ENCODE results near the gene KRTAP10-2. TPM values are rescaled to one million over a fixed set of nuclear protein-coding genes. Genes with fewer than 3 reads are reported as not detected.

KRTAP10-2 gene
- total and polyA plus RNA-seq, 2 donors (not counting 1 experiment from before 2014, with no cell fraction given): not detected

DNA sequence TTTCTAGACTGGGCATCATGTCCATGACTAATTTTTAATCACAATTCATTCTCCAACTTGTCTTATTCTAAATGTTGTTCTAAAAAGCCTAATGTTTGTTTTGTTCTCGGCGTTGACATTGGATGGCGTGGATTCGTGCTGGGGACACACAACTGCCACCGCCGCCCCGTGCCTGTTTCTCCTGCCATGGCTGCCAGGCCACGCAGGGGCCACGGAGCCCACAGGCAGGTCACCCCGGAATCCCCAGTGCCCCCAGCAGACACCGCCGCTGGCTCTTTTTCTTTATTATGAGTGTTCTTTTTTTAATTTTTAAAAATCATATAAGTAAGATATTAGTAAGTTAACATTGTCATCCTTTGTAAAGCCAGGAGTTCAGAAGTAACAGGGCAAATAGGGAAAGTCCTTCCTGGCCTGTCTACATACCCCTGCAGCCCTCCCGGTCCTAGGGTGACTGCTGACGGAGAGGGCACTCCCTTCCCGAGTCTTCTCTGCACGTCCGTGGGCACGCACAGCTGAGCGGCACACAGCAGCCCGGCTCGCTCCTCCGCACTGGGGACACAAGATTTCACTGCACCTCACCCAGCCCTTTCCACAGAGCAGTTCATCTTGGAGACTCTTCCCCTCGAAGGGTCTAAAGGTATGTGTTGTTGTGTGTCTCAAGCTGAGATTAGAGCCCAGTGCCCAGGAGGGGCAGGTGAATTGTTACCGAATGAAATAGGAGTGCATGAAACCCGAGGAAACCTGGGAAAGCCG is 43.5 kb downstream of the KRTAP10-2 start:
- no peaks in the 10 kb centered on the region for H3K27me3 ChIP-seq (ENCODE audit: control insufficient read depth, insufficient read depth, low read length)
- H3K36me3 ChIP-seq (ENCODE audit: control insufficient read depth, insufficient read depth, low read length): no peaks in the 10 kb centered on the region
- TF ChIP-seq EZH2 (IDR thresholded peaks at IDR 0.05; ENCODE audit: low read length, missing control alignments): no peak
- TF ChIP-seq, protein P1, sequence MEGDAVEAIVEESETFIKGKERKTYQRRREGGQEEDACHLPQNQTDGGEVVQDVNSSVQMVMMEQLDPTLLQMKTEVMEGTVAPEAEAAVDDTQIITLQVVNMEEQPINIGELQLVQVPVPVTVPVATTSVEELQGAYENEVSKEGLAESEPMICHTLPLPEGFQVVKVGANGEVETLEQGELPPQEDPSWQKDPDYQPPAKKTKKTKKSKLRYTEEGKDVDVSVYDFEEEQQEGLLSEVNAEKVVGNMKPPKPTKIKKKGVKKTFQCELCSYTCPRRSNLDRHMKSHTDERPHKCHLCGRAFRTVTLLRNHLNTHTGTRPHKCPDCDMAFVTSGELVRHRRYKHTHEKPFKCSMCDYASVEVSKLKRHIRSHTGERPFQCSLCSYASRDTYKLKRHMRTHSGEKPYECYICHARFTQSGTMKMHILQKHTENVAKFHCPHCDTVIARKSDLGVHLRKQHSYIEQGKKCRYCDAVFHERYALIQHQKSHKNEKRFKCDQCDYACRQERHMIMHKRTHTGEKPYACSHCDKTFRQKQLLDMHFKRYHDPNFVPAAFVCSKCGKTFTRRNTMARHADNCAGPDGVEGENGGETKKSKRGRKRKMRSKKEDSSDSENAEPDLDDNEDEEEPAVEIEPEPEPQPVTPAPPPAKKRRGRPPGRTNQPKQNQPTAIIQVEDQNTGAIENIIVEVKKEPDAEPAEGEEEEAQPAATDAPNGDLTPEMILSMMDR (conservative IDR thresholded peaks at IDR 0.05 in 1 of 2, IDR thresholded peaks at IDR 0.05 in 1 of 2; ENCODE audit: low read depth in 1 of 2, low read length in 2 of 2): no peak

DNA sequence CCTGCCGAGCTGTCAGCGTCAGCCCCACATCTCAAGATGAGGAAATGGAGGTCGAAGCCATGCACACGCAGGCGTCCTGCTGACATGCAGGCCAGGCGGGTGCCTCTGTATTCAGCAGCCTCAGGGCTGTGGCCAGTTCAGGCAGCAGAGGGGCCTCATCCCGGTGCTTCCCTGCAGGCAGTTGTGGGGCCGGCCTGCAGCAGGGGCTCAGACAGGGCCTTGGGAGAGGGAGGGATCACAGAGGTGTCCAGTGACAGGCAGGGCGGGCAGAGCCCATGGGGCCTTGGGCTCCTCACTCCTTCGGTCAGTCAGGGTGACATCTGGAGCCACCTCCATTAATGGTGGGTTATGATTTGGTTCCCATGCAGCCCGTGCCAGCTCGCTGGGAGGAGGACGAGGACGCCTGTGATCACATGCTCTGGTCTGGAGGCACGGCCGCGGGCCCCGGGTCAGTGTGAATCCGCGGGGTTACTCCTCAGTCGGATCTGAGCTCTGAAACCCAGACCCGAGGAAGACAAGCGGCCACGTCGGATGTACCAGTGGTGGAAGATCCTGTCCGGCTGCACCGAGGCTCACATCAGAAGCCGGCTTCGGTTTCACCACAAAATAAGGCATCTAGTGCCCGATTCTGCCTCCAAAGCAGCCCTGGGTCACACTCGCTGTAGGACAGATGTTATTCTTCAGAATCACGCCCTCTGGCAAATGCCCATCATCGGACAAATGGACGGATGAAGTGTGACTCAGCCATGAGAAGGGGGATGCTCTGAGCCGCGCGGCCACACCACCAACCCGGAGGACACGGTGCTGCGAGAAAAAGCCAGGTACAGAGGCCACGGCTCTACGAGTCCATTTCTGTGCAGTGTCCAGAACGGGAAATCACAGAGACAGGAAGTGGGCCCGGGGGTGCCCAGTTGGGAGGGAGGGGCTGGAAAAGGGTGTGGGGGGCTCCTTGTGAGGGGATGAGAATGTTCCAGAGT is 44.7 kb downstream of the KRTAP10-2 start:
- DNase-seq (ENCODE audit: low read depth in 2 of 2): no peak
- H3K4me2 ChIP-seq (ENCODE audit: extremely low read depth, insufficient read depth, low read length): no peak overlapping the region
- no peaks in the 10 kb centered on the region for H3K79me2 ChIP-seq (ENCODE audit: control insufficient read depth, insufficient read depth, low read length)
- H3K27ac ChIP-seq (ENCODE audit: insufficient read depth, low read length): no peak overlapping the region
- H3K9ac ChIP-seq (ENCODE audit: insufficient read depth, low read length): no peak overlapping the region
- H3K9me3 ChIP-seq (ENCODE audit: control insufficient read depth, insufficient read depth, low read depth, low read length): no peaks in the 10 kb centered on the region
- H2AFZ ChIP-seq (ENCODE audit: low read length): no peak overlapping the region
- no peaks in the 10 kb centered on the region for H3K4me1 ChIP-seq (ENCODE audit: control insufficient read depth, extremely low read depth, insufficient read depth, low read length)
- H4K20me1 ChIP-seq (ENCODE audit: control insufficient read depth, extremely low read depth, insufficient read depth, low read length): no peaks in the 10 kb centered on the region
- H3K4me3 ChIP-seq (replicated peaks in 1 of 4; ENCODE audit: control extremely low read depth in 1 of 4, insufficient read depth in 1 of 4, low read depth in 3 of 4, low read length in 4 of 4): no peak overlapping the region
- H3K36me3 ChIP-seq (ENCODE audit: control insufficient read depth, insufficient read depth, low read length): no peaks in the 10 kb centered on the region
- TF ChIP-seq, protein P1 (conservative IDR thresholded peaks at IDR 0.05 in 1 of 2, IDR thresholded peaks at IDR 0.05 in 1 of 2; ENCODE audit: low read depth in 1 of 2, low read length in 2 of 2): no peak
- no peaks in the 10 kb centered on the region for H3K27me3 ChIP-seq (ENCODE audit: control insufficient read depth, insufficient read depth, low read length)

More for the DNA sequence above, 43.5 kb downstream of the KRTAP10-2 start:
- no peak overlapping the region for H2AFZ ChIP-seq (ENCODE audit: low read length)
- H3K79me2 ChIP-seq (ENCODE audit: control insufficient read depth, insufficient read depth, low read length): no peaks in the 10 kb centered on the region
- no peaks in the 10 kb centered on the region for H3K9me3 ChIP-seq (ENCODE audit: control insufficient read depth, insufficient read depth, low read depth, low read length)
- no peak overlapping the region for H3K4me3 ChIP-seq (replicated peaks in 1 of 4; ENCODE audit: control extremely low read depth in 1 of 4, insufficient read depth in 1 of 4, low read depth in 3 of 4, low read length in 4 of 4)
- H3K9ac ChIP-seq (ENCODE audit: insufficient read depth, low read length): no peak overlapping the region
- H3K27ac ChIP-seq (ENCODE audit: insufficient read depth, low read length): no peak overlapping the region
- H4K20me1 ChIP-seq (ENCODE audit: control insufficient read depth, extremely low read depth, insufficient read depth, low read length): no peaks in the 10 kb centered on the region
- no peaks in the 10 kb centered on the region for H3K4me1 ChIP-seq (ENCODE audit: control insufficient read depth, extremely low read depth, insufficient read depth, low read length)
- no peak overlapping the region for H3K4me2 ChIP-seq (ENCODE audit: extremely low read depth, insufficient read depth, low read length)
- no peak for DNase-seq (ENCODE audit: low read depth in 2 of 2)

DNA sequence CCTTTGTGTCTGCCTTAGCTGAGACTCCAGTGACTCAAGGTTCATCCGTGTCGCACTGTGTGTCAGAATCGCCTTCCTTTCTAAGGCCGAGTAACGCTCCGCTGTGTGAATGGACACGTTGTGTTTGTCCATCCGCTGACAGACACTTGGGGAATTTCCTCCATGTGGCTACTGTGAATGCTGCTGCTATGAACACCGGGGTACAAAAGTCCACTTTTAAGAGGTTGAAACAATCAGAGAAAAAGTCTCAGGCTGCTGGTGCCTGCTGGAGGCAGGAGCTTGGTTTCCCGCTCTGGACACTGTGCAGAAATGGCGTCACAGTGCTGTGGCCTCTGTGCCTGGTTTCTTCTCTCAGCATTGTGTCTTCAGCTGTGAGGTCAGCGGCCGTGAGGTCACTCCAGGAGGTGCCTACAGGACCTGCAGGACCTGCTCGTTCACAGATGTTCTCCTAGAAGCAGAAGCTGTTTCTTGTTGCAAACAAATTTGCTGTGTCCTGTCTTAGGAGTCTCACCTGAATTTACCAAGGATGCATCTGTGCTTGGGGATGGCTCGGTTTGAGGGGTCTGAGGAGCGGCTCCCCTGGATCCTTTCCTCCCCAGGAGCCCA is 45.5 kb downstream of the KRTAP10-2 start:
- Histone ChIP-seq H3K79me2 (ENCODE audit: control insufficient read depth, insufficient read depth, low read length) (no peaks in the 10 kb centered on the region), H3K4me3 (replicated peaks in 1 of 4; ENCODE audit: control extremely low read depth in 1 of 4, insufficient read depth in 1 of 4, low read depth in 3 of 4, low read length in 4 of 4) (no peak overlapping the region), H3K4me2 (ENCODE audit: extremely low read depth, insufficient read depth, low read length) (no peak overlapping the region), H2AFZ (ENCODE audit: low read length) (no peak overlapping the region), H3K9ac (ENCODE audit: insufficient read depth, low read length) (no peak overlapping the region), H3K27ac (ENCODE audit: insufficient read depth, low read length) (no peak overlapping the region), H3K27me3 (ENCODE audit: control insufficient read depth, insufficient read depth, low read length) (no peaks in the 10 kb centered on the region), H3K36me3 (ENCODE audit: control insufficient read depth, insufficient read depth, low read length) (no peaks in the 10 kb centered on the region), H3K9me3 (ENCODE audit: control insufficient read depth, insufficient read depth, low read depth, low read length) (no peaks in the 10 kb centered on the region), H3K4me1 (ENCODE audit: control insufficient read depth, extremely low read depth, insufficient read depth, low read length) (no peaks in the 10 kb centered on the region), H4K20me1 (ENCODE audit: control insufficient read depth, extremely low read depth, insufficient read depth, low read length) (no peaks in the 10 kb centered on the region)
- DNase-seq (ENCODE audit: low read depth in 2 of 2): no peak
- TF ChIP-seq, protein P1 (conservative IDR thresholded peaks at IDR 0.05 in 1 of 2, IDR thresholded peaks at IDR 0.05 in 1 of 2; ENCODE audit: low read depth in 1 of 2, low read length in 2 of 2): no peak
- no peak for TF ChIP-seq EZH2 (IDR thresholded peaks at IDR 0.05; ENCODE audit: low read length, missing control alignments)

Measured in fibroblast of lung (primary cell).